HG03135 (cell line): ENCODE results near the gene GCHFR.
A peak's percentile ranks its signal among the peaks of the same experiment; 100 is the strongest.

ENCODE experiments used
- ATAC-seq: cut with Tn5 transposase; IDR thresholded peaks from one replicate; pipeline ENCODE4 v1.9.1; 2021; ENCODE audit warnings: mild to moderate bottlenecking, moderate library complexity; ENCODE audit not compliant: unreplicated experiment

The GCHFR gene

GRCh38 chr15:40754883-40755811 is 8.7 kb upstream of the GCHFR start, which contains the start of gene RMDN3:
TSS of gene RMDN3 (minus strand) at chr15:40755254. CDS start at chr15:40754783, 471 bp downstream.
- ATAC-seq: peak; percentile 72

DNA sequence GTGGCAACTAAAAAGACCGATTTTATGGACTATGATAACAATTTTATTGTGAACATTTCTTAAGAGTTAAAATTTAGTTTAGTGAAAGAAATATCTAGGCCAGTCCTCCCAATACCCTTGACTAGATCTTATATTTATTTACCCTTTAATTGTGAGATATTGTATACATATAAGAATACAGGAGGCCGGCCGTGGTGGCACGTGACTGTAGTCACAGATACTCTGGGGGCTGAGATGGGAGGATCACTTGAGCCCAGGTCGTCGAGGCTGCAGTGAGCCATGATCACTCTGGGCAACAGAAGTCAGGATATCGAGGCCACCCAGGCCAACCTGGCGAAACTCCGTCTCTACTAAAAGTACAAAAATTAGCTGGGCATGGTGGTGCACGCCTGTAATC is 8.1 kb upstream of the GCHFR start:
- no peak for ATAC-seq

GRCh38 chr15:40756938-40757337 is 6.9 kb upstream of the GCHFR start:
- ATAC-seq: no peak

GRCh38 chr15:40759961-40760360 is 3.9 kb upstream of the GCHFR start:
- ATAC-seq: no peak

DNA sequence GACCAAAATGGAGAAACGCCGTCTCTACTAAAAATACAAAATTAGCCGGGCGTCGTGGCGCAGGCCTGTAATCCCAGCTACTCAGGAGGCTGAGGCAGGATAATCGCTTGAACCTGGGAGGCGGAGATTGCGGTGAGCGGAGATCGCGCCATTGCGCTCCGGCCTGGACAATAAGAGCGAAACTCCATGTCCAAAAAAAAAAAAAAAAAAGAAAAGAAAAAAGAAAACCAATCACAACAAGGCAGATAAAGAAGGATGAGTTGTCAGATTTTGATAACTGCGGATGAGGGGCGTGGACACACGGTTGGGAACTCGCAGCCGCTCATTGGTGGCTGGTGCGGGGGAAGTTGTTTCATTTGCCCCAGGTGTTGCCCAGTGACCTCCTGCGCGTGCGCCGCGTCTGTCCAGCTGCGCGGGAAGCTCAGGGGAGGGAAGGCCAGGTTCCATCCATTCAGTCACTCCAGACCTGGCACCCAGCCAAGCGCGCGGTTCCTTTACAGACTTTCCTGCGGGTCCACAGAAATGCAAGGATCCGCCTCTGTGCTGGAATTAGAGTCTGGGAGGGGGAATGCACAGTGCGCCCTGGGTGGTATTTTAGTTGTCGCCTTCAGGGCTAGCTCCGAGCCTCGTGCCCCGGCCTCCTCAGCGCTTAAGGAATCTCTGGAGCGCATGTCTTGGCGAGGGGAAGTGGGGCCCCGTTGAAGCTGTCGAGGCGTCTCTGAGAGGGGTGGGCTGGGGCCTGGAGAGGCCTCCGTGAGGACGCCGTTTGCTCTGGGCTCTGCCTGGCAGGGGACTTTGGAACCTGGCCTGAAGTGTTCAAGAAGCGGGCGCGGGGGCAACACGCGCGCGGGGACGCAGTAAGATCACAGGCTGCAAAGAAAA is 708 bp upstream of the GCHFR start:
- no peak for ATAC-seq

DNA sequence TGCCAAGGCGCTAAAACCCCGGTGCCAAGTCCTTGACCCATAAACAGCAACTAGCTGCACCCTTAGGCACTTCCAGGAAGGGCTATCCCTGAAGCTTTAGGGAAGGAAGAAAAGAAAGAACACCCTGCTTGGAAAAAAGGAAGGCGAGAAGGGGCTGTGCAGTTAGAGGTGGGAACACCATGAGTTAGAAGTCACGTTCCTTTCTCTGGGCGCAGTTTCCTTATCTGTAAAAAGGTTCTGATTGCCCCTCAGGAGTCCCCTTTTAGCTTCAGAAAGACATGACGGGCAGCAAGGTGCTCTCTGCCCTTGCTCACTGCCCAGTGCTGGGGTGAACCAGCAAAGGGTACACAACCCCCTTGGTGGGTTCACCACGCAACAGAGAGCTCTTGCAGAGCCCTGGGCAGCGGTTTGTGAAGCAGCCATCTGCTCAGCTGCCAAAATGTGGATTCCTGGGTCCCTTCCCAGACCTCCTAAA is 798 bp downstream of the GCHFR start:
- no peak for ATAC-seq

- ATAC-seq: no peak
Measured at GRCh38 chr15:40766194-40766815, 2.4 kb downstream of the GCHFR start.

DNA sequence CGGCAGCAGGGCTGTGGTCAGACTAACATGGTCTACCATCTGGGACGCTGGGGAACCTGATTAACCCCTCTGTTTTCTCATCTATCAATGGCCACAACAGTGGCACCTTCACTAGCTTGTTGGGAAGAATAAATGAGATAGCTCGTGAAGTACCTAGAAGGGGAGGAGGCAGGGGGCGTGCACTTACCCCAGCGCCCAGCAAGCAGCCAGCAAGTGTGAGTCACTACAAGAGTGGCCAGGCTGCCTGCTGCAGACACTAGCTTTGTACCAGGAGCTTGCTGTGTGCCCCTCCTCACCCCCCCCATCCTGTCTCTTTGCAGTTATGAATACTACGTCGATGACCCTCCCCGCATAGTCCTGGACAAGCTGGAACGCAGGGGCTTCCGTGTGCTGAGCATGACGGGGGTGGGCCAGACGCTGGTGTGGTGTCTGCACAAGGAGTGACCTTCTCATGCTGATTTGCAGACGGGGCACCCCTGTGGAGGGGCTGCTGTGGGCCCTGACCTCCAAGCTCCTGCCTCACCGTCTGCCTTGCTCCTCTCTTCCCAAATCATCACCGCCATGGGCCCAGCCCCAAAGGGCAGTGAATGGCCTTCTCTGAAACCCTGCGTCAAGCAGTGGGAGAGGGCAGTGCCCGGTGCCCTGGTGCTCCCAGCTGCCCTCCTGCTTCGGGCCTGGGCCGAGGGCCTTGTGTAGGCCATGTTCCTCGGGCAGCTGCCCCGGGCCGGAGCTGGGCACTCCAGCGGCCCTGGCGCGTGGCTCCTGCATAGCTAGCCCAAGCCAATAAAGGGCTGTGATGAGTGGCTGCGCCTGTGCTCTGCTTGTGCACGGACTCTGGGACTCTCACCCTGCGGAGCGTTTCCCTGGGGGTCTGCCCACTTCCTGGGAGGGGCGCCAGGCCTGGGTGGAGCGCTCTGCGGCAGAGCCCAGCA is 3.3 kb downstream of the GCHFR start:
- no peak for ATAC-seq

- ATAC-seq: no peak
Measured at GRCh38 chr15:40767838-40768500, 4.1 kb downstream of the GCHFR start.

DNA sequence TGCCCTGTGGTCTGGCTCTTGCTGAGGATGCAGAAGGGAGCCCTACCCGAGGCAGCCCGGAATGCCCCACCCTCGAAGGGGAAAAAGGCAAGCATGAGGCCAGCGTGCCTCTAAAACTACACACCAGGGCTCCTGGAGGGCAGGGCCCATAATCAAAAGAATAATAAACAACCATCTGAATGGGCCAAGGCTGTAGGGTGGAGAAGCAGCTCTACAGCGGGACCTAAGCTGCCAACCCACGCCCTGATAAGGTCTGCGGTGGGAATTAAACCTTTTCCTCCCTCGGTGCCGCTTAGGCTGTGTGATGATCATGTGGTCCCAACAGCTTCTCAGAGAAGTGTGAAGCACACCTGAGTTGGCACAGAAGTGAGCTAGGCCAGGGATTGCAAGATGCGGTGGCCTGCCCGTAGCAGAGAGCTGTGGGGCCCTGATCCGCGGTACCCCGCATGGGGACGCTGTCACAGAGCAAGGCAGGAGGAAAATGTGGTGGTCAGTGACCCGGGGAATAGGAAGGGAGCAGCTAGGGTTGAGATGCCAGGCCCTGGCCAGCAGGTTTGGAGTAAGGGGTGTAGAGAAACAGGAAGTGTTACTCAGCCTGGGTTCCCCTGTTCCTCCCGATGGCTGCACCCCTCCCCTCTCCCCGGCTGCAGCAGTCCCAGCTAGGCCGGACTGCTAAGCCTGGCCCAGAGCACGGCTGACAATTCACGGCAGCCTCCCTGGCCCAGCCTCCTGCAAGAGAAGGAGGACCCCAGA is 4.8 kb downstream of the GCHFR start:
- ATAC-seq: peak; percentile 6

DNA sequence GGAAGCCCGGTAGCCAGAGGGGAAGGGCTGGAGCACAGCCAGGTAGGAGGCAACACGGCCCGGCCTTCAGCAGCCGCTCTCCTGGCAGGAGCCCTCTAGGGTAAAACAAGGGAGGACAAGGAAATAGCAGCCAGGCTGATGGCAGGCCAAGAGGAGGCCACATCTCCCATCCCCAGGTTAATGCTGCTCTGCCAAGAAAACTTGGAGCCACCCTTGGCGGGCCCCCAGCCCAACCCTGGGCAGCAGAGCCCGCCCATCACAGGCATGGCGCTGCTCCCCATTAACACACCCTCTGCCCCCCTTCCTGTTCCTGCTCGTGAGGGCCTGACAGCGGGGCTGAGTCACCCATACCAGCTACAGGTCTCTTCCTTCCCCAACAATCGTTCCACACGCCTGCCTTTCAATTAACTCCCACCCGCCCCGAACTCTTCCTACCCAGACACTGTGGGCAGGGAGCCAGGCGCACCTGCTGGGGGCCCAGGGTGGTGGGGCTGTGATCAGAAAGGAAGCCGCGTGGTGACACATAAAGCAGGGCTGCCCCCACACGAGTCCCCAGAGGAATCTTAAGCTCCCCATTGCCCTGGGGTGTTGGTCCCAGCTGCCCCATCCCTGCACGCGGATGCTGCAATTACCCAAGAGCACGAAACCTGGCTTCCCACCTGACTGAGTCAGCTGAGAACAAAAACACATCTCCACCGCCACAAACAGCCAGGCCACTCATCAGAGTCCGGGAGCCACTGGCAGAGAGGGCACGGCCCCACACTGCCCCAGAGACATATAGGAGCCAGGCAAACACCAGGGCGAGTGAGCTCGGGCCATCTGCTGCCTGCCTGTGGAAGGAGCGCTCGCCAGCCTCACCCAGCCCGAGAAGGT is 5.6 kb downstream of the GCHFR start, which contains the start of gene C15orf62:
C15orf62 (plus strand) TSS at position 707 of the 873 bp plus-strand sequence. CDS start 516 bp downstream, outside the sequence.
- ATAC-seq: peak; percentile 42

DNA sequence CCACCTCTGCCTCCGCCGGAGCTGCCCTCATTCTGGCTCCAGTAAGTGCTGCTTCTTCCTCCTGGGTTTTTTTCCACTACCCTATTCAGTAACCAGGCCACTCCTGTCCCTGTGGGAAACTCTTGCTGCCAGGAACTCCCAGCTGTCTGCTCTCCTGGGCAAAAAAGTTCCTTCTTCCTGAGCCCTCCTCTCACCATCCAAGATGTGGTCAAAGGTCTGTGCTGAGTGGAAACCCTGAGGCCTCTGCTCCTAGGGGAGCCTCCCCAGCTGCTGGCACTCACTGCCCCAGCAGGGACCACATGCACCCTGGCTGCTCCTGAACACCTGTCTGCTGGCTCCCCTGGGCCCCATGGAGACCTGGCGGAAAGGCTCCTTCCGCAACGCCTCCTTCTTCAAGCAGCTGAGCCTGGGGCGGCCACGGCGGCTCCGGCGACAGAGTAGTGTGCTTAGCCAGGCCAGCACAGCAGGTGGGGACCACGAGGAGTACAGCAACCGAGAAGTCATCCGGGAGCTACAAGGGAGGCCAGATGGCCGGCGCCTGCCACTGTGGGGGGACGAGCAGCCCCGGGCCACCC is 6.4 kb downstream of the GCHFR start:
- peak; percentile 15 for ATAC-seq

DNA sequence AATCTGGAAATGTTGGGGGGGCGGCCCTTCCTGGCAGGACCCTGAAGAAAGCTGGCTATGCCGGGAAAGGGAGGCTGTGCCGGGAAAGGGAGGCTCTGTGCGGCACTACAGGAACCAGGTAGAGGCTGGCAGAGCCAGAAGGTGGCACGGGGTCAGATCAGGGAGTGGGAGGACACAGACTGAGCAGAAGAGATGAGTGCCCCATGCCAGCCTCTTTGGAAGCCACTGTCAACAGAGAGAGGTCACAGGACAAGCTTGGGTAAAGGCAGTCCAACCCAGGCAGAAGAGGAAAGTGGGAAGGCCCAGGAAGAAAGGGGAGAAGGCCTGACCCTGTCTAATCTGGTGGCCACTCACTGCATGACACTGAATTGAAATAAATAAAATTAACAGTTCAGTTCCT is 7.4 kb downstream of the GCHFR start:
- no peak for ATAC-seq

DNA sequence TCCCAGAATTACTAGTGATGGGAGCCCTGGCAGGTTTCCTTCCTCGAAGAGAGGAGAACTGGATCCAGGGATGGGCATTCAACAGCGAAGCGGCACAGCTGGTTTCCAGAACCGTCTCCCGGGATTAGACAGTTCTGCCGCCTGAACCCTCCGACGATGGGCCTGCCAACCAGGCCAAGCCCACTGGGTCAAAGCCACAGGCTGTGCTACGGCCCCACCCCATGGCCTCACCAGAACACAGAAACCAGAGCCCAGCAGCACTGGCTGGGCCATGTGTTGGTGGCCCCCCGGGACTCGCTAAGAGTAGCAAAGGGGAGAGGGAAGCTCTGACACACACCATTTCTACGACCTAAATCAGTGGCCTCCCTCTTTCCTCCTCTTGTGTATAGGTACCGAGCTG is 8.1 kb downstream of the GCHFR start:
- ATAC-seq: no peak

GRCh38 chr15:40773496-40773895 is 9.6 kb downstream of the GCHFR start:
- ATAC-seq: no peak

- ATAC-seq: no peak
Measured at GRCh38 chr15:40773902-40774301, 10.0 kb downstream of the GCHFR start.

GRCh38 chr15:40775007-40775406 is 11.1 kb downstream of the GCHFR start:
- no peak for ATAC-seq
